GM20000 (cell line): ENCODE measurements around the gene GAB2.

Source experiments
- DNase-seq: peaks from one replicate; pipeline ENCODE4 v3.0.0; 2012; ENCODE audit warnings: low spot score
- CTCF ChIP-seq: IDR thresholded peaks from 2 replicates; pipeline ENCODE4 v1.5.1; 2012; ENCODE audit warnings: mild to moderate bottlenecking, control low read depth; ENCODE audit errors: extremely low read depth, missing control alignments

Gene GAB2

GRCh38 chr11:78339945-78340344, 77.7 kb downstream of the GAB2 start:
- TF ChIP-seq CTCF, result no peak
- no peak for DNase-seq

GRCh38 chr11:78339483-78339882, 78.1 kb downstream of the GAB2 start:
- DNase-seq, result no peak
- no peak for TF ChIP-seq CTCF

- TF ChIP-seq CTCF, result no peak
- DNase-seq, result no peak
Observed at GRCh38 chr11:78338702-78339101, 78.9 kb downstream of the GAB2 start.

GRCh38 chr11:78338138-78338537, 79.5 kb downstream of the GAB2 start:
- DNase-seq, result no peak
- no peak for TF ChIP-seq CTCF

- no peak for DNase-seq
- TF ChIP-seq CTCF, result no peak
Observed at GRCh38 chr11:78337554-78337924, 80.1 kb downstream of the GAB2 start.

GRCh38 chr11:78336877-78337553, 80.6 kb downstream of the GAB2 start:
- DNase-seq, result no peak

GRCh38 chr11:78334109-78334508, 83.5 kb downstream of the GAB2 start:
- DNase-seq, result no peak
- TF ChIP-seq CTCF, result no peak

More at GRCh38 chr11:78336877-78337553, 80.6 kb downstream of the GAB2 start:
- TF ChIP-seq CTCF, result no peak
